H1 (cell line): ENCODE measurements around the gene UBE2D3. TPM values are rescaled to one million over a fixed set of nuclear protein-coding genes. Genes with fewer than 3 reads are reported as not detected.

Experiments used
- CBX5 ChIP-seq: fragments of 300-800, 300-1000 bp; sonication (generic); IDR thresholded peaks from 2 replicates; pipeline ENCODE4 v1.7.1; 2016; ENCODE audit warnings: antibody characterized with exemption, low read length, low read depth
- CHD1 ChIP-seq: IDR thresholded peaks from 2 replicates; pipeline ENCODE4 v1.6.1; 2012; ENCODE audit warnings: low read depth, low read length, improper control_type of control experiment
- HDAC6 ChIP-seq: IDR thresholded peaks from one replicate; pipeline ENCODE4 v1.7.1; 2012; ENCODE audit warnings: low read depth, mild to moderate bottlenecking, inconsistent platforms, low read length, moderate library complexity
- SIRT6 ChIP-seq: IDR thresholded peaks from one replicate; pipeline ENCODE4 v1.7.1; 2012; ENCODE audit warnings: low read length, inconsistent platforms
- SP2 ChIP-seq: IDR thresholded peaks from 2 replicates; pipeline ENCODE4 v1.6.1; 2012; ENCODE audit warnings: mild to moderate bottlenecking, low read length, inconsistent platforms
- polyA plus RNA-seq, 7 experiments: library from polyadenylated mRNA; depleted of rRNA in 3 of 7; stranded (reverse) in 5 of 7; unstranded in 2 of 7; fragments of >200 nt in 5 of 7; fragments of 200-250 nt in 2 of 7; gene quantifications; 1 replicate in 5 of 7; 2 replicates in 1 of 7; 4 replicates in 1 of 7; pipeline versions ENCODE4 v1.2.1 to v1.2.3, GENCODE V29; 2011 to 2013; ENCODE audit warnings: missing spikeins in 2 of 7, mixed read lengths in 2 of 7
- total RNA-seq: library from RNA; stranded (reverse); fragmentation: NEBNext Ultra II Directional; extraction: Animal tissue kit (Norgen Biotek cat#: 25700); gene quantifications from 2 replicates; pipeline ENCODE4 v1.2.1, GENCODE V29; 2021
- TF ChIP-seq, protein P1 (sequence below): fragments of 300-600 bp; sonication (generic); IDR thresholded peaks from 2 replicates; pipeline ENCODE4 v1.7.1; 2012; ENCODE audit warnings: low read length, moderate library complexity, mild to moderate bottlenecking, inconsistent platforms; ENCODE audit not compliant: insufficient replicate concordance
- TF ChIP-seq, protein P2 (sequence below): IDR thresholded peaks from 2 replicates; pipeline ENCODE4 v1.6.1; 2012; ENCODE audit warnings: low read length, inconsistent platforms

The UBE2D3 gene
- total and polyA plus RNA-seq, 2 of the 8 experiments (the other 6 are each of a cell fraction or from before 2014, with no cell fraction given), result 396 to 544 TPM

DNA sequence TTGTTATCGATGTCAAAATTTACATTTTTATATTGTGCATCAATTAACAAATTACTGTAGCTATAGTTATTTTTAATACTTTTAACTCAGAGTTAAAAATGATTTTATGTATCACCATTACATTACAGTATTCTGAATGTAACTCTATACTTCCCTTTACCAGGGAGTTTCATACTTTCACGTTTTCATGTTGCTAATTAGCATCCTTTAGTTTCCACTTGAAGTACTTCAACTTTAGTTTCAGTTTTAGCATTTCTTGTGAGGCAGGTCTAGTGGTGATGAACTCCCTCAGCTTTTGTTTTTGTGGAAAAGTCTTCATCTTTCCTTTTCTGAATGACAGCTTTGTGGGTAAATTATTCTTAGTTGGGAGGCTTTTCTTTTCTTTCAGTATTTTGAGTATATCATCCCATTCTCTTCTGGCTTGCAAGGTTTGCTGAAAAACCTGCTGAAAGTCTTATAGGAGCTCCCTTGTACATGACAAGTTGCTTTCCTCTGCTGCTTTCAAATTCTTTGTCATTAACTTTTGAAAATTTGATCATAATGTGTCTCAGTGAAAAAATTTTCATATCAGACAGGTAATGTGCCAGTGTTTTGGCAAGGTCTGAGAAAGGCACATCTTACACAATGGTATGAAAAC, 31.6 kb upstream of the UBE2D3 start (continued):
- TF ChIP-seq, protein P1, sequence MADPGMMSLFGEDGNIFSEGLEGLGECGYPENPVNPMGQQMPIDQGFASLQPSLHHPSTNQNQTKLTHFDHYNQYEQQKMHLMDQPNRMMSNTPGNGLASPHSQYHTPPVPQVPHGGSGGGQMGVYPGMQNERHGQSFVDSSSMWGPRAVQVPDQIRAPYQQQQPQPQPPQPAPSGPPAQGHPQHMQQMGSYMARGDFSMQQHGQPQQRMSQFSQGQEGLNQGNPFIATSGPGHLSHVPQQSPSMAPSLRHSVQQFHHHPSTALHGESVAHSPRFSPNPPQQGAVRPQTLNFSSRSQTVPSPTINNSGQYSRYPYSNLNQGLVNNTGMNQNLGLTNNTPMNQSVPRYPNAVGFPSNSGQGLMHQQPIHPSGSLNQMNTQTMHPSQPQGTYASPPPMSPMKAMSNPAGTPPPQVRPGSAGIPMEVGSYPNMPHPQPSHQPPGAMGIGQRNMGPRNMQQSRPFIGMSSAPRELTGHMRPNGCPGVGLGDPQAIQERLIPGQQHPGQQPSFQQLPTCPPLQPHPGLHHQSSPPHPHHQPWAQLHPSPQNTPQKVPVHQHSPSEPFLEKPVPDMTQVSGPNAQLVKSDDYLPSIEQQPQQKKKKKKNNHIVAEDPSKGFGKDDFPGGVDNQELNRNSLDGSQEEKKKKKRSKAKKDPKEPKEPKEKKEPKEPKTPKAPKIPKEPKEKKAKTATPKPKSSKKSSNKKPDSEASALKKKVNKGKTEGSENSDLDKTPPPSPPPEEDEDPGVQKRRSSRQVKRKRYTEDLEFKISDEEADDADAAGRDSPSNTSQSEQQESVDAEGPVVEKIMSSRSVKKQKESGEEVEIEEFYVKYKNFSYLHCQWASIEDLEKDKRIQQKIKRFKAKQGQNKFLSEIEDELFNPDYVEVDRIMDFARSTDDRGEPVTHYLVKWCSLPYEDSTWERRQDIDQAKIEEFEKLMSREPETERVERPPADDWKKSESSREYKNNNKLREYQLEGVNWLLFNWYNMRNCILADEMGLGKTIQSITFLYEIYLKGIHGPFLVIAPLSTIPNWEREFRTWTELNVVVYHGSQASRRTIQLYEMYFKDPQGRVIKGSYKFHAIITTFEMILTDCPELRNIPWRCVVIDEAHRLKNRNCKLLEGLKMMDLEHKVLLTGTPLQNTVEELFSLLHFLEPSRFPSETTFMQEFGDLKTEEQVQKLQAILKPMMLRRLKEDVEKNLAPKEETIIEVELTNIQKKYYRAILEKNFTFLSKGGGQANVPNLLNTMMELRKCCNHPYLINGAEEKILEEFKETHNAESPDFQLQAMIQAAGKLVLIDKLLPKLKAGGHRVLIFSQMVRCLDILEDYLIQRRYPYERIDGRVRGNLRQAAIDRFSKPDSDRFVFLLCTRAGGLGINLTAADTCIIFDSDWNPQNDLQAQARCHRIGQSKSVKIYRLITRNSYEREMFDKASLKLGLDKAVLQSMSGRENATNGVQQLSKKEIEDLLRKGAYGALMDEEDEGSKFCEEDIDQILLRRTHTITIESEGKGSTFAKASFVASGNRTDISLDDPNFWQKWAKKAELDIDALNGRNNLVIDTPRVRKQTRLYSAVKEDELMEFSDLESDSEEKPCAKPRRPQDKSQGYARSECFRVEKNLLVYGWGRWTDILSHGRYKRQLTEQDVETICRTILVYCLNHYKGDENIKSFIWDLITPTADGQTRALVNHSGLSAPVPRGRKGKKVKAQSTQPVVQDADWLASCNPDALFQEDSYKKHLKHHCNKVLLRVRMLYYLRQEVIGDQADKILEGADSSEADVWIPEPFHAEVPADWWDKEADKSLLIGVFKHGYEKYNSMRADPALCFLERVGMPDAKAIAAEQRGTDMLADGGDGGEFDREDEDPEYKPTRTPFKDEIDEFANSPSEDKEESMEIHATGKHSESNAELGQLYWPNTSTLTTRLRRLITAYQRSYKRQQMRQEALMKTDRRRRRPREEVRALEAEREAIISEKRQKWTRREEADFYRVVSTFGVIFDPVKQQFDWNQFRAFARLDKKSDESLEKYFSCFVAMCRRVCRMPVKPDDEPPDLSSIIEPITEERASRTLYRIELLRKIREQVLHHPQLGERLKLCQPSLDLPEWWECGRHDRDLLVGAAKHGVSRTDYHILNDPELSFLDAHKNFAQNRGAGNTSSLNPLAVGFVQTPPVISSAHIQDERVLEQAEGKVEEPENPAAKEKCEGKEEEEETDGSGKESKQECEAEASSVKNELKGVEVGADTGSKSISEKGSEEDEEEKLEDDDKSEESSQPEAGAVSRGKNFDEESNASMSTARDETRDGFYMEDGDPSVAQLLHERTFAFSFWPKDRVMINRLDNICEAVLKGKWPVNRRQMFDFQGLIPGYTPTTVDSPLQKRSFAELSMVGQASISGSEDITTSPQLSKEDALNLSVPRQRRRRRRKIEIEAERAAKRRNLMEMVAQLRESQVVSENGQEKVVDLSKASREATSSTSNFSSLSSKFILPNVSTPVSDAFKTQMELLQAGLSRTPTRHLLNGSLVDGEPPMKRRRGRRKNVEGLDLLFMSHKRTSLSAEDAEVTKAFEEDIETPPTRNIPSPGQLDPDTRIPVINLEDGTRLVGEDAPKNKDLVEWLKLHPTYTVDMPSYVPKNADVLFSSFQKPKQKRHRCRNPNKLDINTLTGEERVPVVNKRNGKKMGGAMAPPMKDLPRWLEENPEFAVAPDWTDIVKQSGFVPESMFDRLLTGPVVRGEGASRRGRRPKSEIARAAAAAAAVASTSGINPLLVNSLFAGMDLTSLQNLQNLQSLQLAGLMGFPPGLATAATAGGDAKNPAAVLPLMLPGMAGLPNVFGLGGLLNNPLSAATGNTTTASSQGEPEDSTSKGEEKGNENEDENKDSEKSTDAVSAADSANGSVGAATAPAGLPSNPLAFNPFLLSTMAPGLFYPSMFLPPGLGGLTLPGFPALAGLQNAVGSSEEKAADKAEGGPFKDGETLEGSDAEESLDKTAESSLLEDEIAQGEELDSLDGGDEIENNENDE, result no peak
- no peak for TF ChIP-seq CBX5
- no peak for TF ChIP-seq SP2
- no peak for TF ChIP-seq CHD1
- TF ChIP-seq, protein P2, sequence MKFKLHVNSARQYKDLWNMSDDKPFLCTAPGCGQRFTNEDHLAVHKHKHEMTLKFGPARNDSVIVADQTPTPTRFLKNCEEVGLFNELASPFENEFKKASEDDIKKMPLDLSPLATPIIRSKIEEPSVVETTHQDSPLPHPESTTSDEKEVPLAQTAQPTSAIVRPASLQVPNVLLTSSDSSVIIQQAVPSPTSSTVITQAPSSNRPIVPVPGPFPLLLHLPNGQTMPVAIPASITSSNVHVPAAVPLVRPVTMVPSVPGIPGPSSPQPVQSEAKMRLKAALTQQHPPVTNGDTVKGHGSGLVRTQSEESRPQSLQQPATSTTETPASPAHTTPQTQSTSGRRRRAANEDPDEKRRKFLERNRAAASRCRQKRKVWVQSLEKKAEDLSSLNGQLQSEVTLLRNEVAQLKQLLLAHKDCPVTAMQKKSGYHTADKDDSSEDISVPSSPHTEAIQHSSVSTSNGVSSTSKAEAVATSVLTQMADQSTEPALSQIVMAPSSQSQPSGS, result no peak
- no peak for TF ChIP-seq SIRT6
- TF ChIP-seq HDAC6, result no peak
